ENCODE results near the gene PRSS36.
"Not testable (repeated sequence)": the region's sequence is repeated elsewhere in the genome, so short reads cannot be mapped to it uniquely, and the experiment has no call there.

The PRSS36 gene

DNA sequence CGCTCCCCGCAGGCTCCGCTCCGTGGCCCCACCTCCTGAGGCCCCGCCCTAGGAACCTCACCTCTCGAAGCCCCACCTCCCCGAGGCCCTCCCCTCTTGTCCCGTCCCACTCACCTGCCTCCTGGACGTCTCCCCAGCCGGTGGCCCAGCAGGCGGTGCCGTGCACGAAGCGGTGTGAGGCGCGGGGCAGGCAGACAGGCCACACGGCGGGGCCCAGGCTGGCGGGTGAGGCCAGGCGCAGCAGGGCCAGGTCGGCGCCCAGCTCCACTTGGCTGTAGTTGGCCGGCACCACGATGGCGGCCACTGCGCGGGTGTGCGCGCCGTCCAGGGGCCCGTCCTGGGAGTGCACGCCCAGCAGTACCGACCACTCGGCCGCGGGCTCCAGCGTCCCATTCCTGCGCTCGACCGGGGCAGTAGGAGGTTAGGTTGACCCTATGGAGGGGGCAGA lies 1.6 kb downstream of the PRSS36 start:
- CTCF ChIA-PET: no interaction called here
- POLR2A ChIA-PET (ENCODE audit: low non-redundant PET): no interaction called here
- H3K27ac ChIP-seq: no peak overlapping the region
- no peak for TF ChIP-seq CTCF (conservative IDR thresholded peaks at IDR 0.05; ENCODE audit: low read depth)
- DNase-seq (ENCODE audit: low spot score): no peak

DNA sequence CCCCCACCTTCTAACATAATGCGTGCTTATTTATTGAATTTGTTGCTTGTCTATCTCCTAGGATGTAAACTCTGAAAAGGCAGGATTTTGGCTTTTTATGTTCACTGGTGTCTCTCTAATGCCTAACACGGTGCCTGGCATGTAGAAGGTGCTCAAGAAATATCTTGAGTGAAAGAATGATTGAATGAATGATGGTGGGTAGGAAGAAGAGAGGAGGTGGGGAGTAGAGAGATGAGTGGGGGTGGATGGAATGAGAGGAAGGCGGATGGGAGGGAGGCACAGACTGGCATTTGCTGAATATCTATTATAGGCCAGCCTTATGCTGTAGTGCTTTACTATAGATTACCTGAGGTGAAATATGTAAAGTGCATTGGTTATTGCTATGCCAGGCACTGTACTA lies 2.3 kb downstream of the PRSS36 start:
- TF ChIP-seq CTCF (conservative IDR thresholded peaks at IDR 0.05; ENCODE audit: low read depth): no peak
- no peak for DNase-seq (ENCODE audit: low spot score)
- POLR2A ChIA-PET (ENCODE audit: low non-redundant PET): no interaction called here
- no peak overlapping the region for H3K27ac ChIP-seq
- CTCF ChIA-PET: no interaction called here

- ChIA-PET CTCF (interaction anchor here (0.6 kb wide), 1 partner anchor 23 kb away, joined by 3 read pairs; no protein-coding TSS in a partner anchor), POLR2A (ENCODE audit: low non-redundant PET) (interaction anchor here (0.6 kb wide), 1 partner anchor 275 kb away, joined by 3 read pairs; no protein-coding TSS in a partner anchor)
- no peak for TF ChIP-seq CTCF (conservative IDR thresholded peaks at IDR 0.05; ENCODE audit: low read depth)
- no peak overlapping the region for H3K27ac ChIP-seq
- no peak for DNase-seq (ENCODE audit: low spot score)
These were observed 4.4 kb downstream of the PRSS36 start for GRCh38 chr16:31145398-31145990.

DNA sequence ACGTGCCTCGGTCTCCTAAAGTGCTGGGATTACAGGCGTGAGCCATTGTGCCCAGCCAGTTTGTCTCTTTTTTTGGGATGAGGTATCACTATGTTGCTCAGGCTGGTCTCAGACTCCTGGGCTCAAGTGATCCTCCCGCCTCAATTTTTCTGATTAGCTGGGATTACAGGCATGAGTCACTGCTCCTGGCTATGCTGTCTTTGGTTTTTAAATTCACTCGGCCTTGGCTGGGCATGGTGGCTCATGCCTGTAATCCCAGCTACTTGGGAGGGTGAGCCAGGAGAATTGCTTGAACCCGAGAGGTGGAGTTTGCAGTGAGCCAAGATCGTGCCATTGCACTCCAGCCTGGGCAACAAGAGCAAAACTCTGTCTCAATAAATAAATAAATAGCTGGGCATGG lies 5.4 kb downstream of the PRSS36 start:
- DNase-seq (ENCODE audit: low spot score); POLR2A ChIA-PET (ENCODE audit: low non-redundant PET): not testable (repeated sequence)
- peak overlapping the region; percentile 21; the same call in 1 of the 2 replicates for H3K27ac ChIP-seq
- CTCF ChIA-PET: interaction anchor here (0.7 kb wide), 1 partner anchor 93 kb away, joined by 4 read pairs; no protein-coding TSS in a partner anchor

- ChIA-PET CTCF (interaction anchor here (0.5 to 2.4 kb wide), 3 partner anchors 30 to 158 kb away, joined by 3 to 23 read pairs (median 7); partner anchors contain the start of gene HSD3B7), POLR2A (ENCODE audit: low non-redundant PET) (no interaction called here)
- 0 out of 2 replicates have a peak overlapping the region, but pooled peaks have one; percentile 21 for H3K27ac ChIP-seq
- TF ChIP-seq CTCF (conservative IDR thresholded peaks at IDR 0.05; ENCODE audit: low read depth): no peak
- no peak for DNase-seq (ENCODE audit: low spot score)
These were observed 6.1 kb downstream of the PRSS36 start for GRCh38 chr16:31143694-31144148.

GRCh38 chr16:31143011-31143693 lies 6.7 kb downstream of the PRSS36 start:
- CTCF ChIA-PET: interaction anchor here (0.5 to 2.4 kb wide), 22 partner anchors 9 to 310 kb away, joined by 3 to 23 read pairs (median 4); partner anchors contain the start of genes HSD3B7, KAT8 and ZNF668
- TF ChIP-seq CTCF (conservative IDR thresholded peaks at IDR 0.05; ENCODE audit: low read depth): no peak
- POLR2A ChIA-PET (ENCODE audit: low non-redundant PET): interaction anchor here (1.0 to 1.4 kb wide), 2 partner anchors 26 to 730 kb away, joined by 3 to 15 read pairs; partner anchors contain the start of genes KAT8 and ZNF267
- no peak for DNase-seq (ENCODE audit: low spot score)
- H3K27ac ChIP-seq: peak overlapping the region; percentile 98

Data from RWPE1 (cell line).